Measurements from ENCODE around the gene COL4A2.

The COL4A2 gene

GRCh38 chr13:110396913-110397381 is 89.9 kb downstream of the COL4A2 start:
- H3K9ac ChIP-seq (ENCODE audit: low read length), result no peak overlapping the region
- H2AFZ ChIP-seq (ENCODE audit: low read length), result no peak overlapping the region
- no peaks in the 10 kb centered on the region for H3K79me2 ChIP-seq (ENCODE audit: insufficient read depth, low read length)
- no peaks in the 10 kb centered on the region for H4K20me1 ChIP-seq (ENCODE audit: insufficient read depth, low read length)
- no peak overlapping the region for H3K4me2 ChIP-seq (ENCODE audit: low read length)
- H3K9me2 ChIP-seq (ENCODE audit: low read depth, low read length), result no peaks in the 10 kb centered on the region
- no peaks in the 10 kb centered on the region for H3K9me3 ChIP-seq (ENCODE audit: low read length)
- no peaks in the 10 kb centered on the region for H3K36me3 ChIP-seq (ENCODE audit: insufficient read depth, low read length)
- no peaks in the 10 kb centered on the region for H3K27me3 ChIP-seq (ENCODE audit: insufficient read depth, low read length)
- no peak for TF ChIP-seq EZH2 (IDR thresholded peaks at IDR 0.05; ENCODE audit: borderline replicate concordance, low read length)
- TF ChIP-seq, protein P1, sequence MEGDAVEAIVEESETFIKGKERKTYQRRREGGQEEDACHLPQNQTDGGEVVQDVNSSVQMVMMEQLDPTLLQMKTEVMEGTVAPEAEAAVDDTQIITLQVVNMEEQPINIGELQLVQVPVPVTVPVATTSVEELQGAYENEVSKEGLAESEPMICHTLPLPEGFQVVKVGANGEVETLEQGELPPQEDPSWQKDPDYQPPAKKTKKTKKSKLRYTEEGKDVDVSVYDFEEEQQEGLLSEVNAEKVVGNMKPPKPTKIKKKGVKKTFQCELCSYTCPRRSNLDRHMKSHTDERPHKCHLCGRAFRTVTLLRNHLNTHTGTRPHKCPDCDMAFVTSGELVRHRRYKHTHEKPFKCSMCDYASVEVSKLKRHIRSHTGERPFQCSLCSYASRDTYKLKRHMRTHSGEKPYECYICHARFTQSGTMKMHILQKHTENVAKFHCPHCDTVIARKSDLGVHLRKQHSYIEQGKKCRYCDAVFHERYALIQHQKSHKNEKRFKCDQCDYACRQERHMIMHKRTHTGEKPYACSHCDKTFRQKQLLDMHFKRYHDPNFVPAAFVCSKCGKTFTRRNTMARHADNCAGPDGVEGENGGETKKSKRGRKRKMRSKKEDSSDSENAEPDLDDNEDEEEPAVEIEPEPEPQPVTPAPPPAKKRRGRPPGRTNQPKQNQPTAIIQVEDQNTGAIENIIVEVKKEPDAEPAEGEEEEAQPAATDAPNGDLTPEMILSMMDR (IDR thresholded peaks at IDR 0.05; ENCODE audit: low read length), result no peak
- H3K4me3 ChIP-seq (ENCODE audit: low read depth, low read length, poor library complexity, severe bottlenecking), result no peak overlapping the region
- no peaks in the 10 kb centered on the region for H3K4me1 ChIP-seq (ENCODE audit: insufficient read depth, low read length, severe bottlenecking)
- no peak overlapping the region for H3K27ac ChIP-seq (ENCODE audit: low read depth, low read length, poor library complexity, severe bottlenecking)
- H3F3A ChIP-seq (ENCODE audit: insufficient read depth, low read length), result no peaks in the 10 kb centered on the region

- Histone ChIP-seq H3K4me1 (ENCODE audit: insufficient read depth, low read length, severe bottlenecking) (no peaks in the 10 kb centered on the region), H3K9me3 (ENCODE audit: low read length) (no peaks in the 10 kb centered on the region), H3K27ac (ENCODE audit: low read depth, low read length, poor library complexity, severe bottlenecking) (no peak overlapping the region), H3K27me3 (ENCODE audit: insufficient read depth, low read length) (no peaks in the 10 kb centered on the region), H4K20me1 (ENCODE audit: insufficient read depth, low read length) (no peaks in the 10 kb centered on the region), H3F3A (ENCODE audit: insufficient read depth, low read length) (no peaks in the 10 kb centered on the region), H3K9ac (ENCODE audit: low read length) (no peak overlapping the region), H3K79me2 (ENCODE audit: insufficient read depth, low read length) (no peaks in the 10 kb centered on the region), H3K4me3 (ENCODE audit: low read depth, low read length, poor library complexity, severe bottlenecking) (no peak overlapping the region), H2AFZ (ENCODE audit: low read length) (no peak overlapping the region), H3K36me3 (ENCODE audit: insufficient read depth, low read length) (no peaks in the 10 kb centered on the region), H3K9me2 (ENCODE audit: low read depth, low read length) (no peaks in the 10 kb centered on the region), H3K4me2 (ENCODE audit: low read length) (no peak overlapping the region)
- TF ChIP-seq, protein P1 (IDR thresholded peaks at IDR 0.05; ENCODE audit: low read length), result no peak
- TF ChIP-seq EZH2 (IDR thresholded peaks at IDR 0.05; ENCODE audit: borderline replicate concordance, low read length), result no peak
Observed at GRCh38 chr13:110397436-110398115, 90.5 kb downstream of the COL4A2 start.

DNA sequence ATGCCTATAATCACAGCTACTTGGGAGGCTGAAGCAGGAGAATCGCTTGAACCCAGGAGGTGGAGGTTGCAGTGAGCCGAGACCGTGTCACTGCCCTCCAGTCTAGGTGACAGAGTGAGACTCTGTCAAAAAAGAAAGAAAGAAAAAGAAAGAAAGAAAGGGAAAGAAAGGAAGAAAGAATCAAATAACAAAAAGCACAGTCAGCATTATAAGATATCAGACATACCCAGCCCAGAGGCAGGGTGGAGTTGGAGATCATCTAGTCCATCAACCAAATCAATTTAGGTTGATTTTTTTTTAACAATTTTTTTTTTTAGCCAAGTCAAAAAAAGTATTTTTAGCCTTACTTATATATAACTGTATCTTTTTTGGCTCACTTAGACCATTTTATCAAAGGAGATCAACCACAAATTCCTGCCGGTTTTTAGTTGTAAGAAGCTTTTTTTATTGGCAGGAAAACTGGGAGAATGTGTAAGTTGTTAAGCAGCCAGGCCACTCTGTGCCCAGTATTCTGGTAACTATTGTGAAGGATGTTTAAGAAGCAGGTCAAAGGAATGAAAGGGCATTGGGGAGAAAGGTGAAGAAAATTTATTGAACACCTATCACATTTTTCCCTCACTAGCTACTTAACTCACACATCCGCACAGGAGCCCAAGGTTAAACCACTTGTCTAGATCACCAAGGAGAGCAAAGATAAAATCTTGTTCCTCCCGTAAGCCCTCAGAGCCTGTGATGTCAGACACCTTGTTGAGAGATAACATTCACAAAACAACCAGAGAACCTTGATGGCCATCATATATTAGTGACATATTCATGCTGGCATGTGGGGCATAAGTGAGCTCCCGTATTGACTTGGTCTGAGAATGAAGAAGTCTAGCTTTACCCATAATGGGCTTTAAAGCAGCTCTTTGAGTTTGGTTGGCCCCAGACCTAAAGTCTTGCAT is 91.8 kb downstream of the COL4A2 start:
- Histone ChIP-seq H3K9ac (ENCODE audit: low read length) (no peak overlapping the region), H3K4me3 (ENCODE audit: low read depth, low read length, poor library complexity, severe bottlenecking) (no peak overlapping the region), H3K36me3 (ENCODE audit: insufficient read depth, low read length) (no peaks in the 10 kb centered on the region), H4K20me1 (ENCODE audit: insufficient read depth, low read length) (no peaks in the 10 kb centered on the region), H3K27me3 (ENCODE audit: insufficient read depth, low read length) (no peaks in the 10 kb centered on the region), H3K27ac (ENCODE audit: low read depth, low read length, poor library complexity, severe bottlenecking) (no peak overlapping the region), H3K4me1 (ENCODE audit: insufficient read depth, low read length, severe bottlenecking) (no peaks in the 10 kb centered on the region), H3F3A (ENCODE audit: insufficient read depth, low read length) (no peaks in the 10 kb centered on the region), H2AFZ (ENCODE audit: low read length) (no peak overlapping the region), H3K9me3 (ENCODE audit: low read length) (no peaks in the 10 kb centered on the region), H3K4me2 (ENCODE audit: low read length) (no peak overlapping the region), H3K79me2 (ENCODE audit: insufficient read depth, low read length) (no peaks in the 10 kb centered on the region), H3K9me2 (ENCODE audit: low read depth, low read length) (no peaks in the 10 kb centered on the region)
- no peak for TF ChIP-seq EZH2 (IDR thresholded peaks at IDR 0.05; ENCODE audit: borderline replicate concordance, low read length)
- TF ChIP-seq, protein P1 (IDR thresholded peaks at IDR 0.05; ENCODE audit: low read length), result no peak
